ENCODE results near the gene MAP2K3. TPM values are rescaled to one million over a fixed set of nuclear protein-coding genes. Genes with fewer than 3 reads are reported as not detected.

The MAP2K3 gene
- total and polyA plus RNA-seq, 10 of the 15 experiments (the other 5 are each of a cell fraction or from before 2014, with no cell fraction given), result 0.71 to 39.4 (median 18.6) TPM

DNA sequence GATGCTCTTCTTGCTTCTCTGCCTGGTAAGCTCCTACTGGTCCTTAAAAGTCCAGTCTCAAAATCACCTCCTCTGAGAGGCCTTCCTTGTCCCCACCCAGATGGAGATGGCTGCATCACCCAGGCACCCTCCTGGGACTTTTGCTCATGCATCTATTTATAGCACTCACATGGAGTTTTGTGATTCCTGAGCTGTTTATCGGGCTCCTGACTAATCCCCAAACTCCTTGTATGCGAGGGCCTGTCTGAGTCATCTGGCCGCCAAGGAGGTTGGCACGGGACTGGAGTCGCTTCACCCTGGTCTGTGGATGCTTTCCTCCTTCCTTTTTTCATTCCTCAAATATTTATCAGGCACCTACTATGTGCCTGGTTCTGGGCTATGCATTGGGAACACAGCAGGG lies 2.3 kb upstream of the MAP2K3 start:
- no peak for TF ChIP-seq DPF2 (IDR thresholded peaks at IDR 0.05)
- TF ChIP-seq, protein P1, sequence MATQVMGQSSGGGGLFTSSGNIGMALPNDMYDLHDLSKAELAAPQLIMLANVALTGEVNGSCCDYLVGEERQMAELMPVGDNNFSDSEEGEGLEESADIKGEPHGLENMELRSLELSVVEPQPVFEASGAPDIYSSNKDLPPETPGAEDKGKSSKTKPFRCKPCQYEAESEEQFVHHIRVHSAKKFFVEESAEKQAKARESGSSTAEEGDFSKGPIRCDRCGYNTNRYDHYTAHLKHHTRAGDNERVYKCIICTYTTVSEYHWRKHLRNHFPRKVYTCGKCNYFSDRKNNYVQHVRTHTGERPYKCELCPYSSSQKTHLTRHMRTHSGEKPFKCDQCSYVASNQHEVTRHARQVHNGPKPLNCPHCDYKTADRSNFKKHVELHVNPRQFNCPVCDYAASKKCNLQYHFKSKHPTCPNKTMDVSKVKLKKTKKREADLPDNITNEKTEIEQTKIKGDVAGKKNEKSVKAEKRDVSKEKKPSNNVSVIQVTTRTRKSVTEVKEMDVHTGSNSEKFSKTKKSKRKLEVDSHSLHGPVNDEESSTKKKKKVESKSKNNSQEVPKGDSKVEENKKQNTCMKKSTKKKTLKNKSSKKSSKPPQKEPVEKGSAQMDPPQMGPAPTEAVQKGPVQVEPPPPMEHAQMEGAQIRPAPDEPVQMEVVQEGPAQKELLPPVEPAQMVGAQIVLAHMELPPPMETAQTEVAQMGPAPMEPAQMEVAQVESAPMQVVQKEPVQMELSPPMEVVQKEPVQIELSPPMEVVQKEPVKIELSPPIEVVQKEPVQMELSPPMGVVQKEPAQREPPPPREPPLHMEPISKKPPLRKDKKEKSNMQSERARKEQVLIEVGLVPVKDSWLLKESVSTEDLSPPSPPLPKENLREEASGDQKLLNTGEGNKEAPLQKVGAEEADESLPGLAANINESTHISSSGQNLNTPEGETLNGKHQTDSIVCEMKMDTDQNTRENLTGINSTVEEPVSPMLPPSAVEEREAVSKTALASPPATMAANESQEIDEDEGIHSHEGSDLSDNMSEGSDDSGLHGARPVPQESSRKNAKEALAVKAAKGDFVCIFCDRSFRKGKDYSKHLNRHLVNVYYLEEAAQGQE (IDR thresholded peaks at IDR 0.05; ENCODE audit: low read depth, low read length), result no peak
- BruUV-seq (replicated peaks), result no TSS peak
- ATAC-seq (no peak), DNase-seq (ENCODE audit: low read depth, low spot score) (no peak), FAIRE-seq (no peak)
- peaks cover 14% of the 10 kb centered on the region for H3K4me1 ChIP-seq (ENCODE audit: control insufficient read depth, insufficient read depth, low read length)
- no peak overlapping the region for H2AFZ ChIP-seq (ENCODE audit: control insufficient read depth, low read depth, low read length)
- H3K9ac ChIP-seq (ENCODE audit: control insufficient read depth, insufficient read depth, low read length), result no peak overlapping the region
- H3K27ac ChIP-seq (ENCODE audit: control insufficient read depth, insufficient read depth), result no peak overlapping the region
- in situ Hi-C loops (cut with MboI) (no loop called here), intact Hi-C loops (cut with micrococcal nuclease; ENCODE audit: unreplicated experiment) (loop anchor here (5.0 kb wide), 1 partner anchor 95 kb away; the partner anchor contains the start of gene KCNJ12)
- no peaks in the 10 kb centered on the region for H3K36me3 ChIP-seq (ENCODE audit: control insufficient read depth in 2 of 2, insufficient read depth in 2 of 2, low read length in 1 of 2)
- no peak overlapping the region for H3K4me3 ChIP-seq
- 57% methylated on average over 5 of the region's 5 CpGs for WGBS (ENCODE audit: insufficient coverage, insufficient replicate concordance, low lambda C conversion rate, missing lambda C conversion rate)
- H3K4me2 ChIP-seq (ENCODE audit: control insufficient read depth, insufficient read depth), result no peak overlapping the region
- H3K27me3 ChIP-seq (replicated peaks in 1 of 2; ENCODE audit: control insufficient read depth in 2 of 2, insufficient read depth in 2 of 2, low read length in 1 of 2), result peaks cover 0 to 3% of the 10 kb centered on the region in 2 experiments; a peak in 1 of 4 replicates
- POLR2A ChIA-PET, result no interaction called here
- RAD21 ChIA-PET (ENCODE audit: unreplicated experiment), result no interaction called here
- no peaks in the 10 kb centered on the region for H3K9me3 ChIP-seq (replicated peaks; ENCODE audit: control insufficient read depth, insufficient read depth, low read length)
- H4K20me1 ChIP-seq (ENCODE audit: control insufficient read depth, insufficient read depth), result no peaks in the 10 kb centered on the region
- peaks cover 27% of the 10 kb centered on the region for H3K79me2 ChIP-seq (ENCODE audit: control insufficient read depth, insufficient read depth, low read length)
- CTCF ChIA-PET, result interaction anchor here (0.7 to 2.8 kb wide), 3 partner anchors 14 to 289 kb away, joined by 3 to 13 read pairs (median 4); no protein-coding TSS in a partner anchor
- SMC1A ChIA-PET (ENCODE audit: uncharacterized antibody, unreplicated experiment), result interaction anchor here (0.6 to 1.1 kb wide), 3 partner anchors 29 to 229 kb away, joined by 3 to 4 read pairs (median 3); no protein-coding TSS in a partner anchor

DNA sequence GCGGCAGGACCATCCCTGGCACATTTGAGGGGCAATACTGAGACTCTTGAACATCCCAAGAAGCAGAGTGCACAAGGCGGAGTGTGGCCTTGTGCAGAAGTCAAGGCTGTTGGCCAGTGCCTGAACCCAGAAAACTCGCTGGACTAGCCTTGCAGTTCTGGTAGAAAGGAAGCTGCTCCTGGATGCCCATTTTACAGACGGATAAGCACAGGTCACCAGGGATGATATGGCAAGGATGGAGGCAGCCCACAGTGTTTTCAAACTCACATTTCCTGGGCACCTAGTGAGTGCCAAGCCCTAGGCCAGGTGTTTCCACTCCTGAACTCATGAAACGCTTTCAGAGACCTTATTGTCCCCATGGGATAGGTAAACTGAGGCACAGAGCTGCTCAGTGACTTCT lies 1.7 kb upstream of the MAP2K3 start:
- BruUV-seq (replicated peaks), result no TSS peak
- peaks cover 33% of the 10 kb centered on the region for H3K79me2 ChIP-seq (ENCODE audit: control insufficient read depth, insufficient read depth, low read length)
- in situ Hi-C loops (cut with MboI), result no loop called here
- ATAC-seq (no peak), DNase-seq (ENCODE audit: low read depth, low spot score) (no peak), FAIRE-seq (no peak)
- H3K9me3 ChIP-seq (replicated peaks; ENCODE audit: control insufficient read depth, insufficient read depth, low read length), result no peaks in the 10 kb centered on the region
- H3K4me2 ChIP-seq (ENCODE audit: control insufficient read depth, insufficient read depth), result no peak overlapping the region
- intact Hi-C loops (cut with micrococcal nuclease; ENCODE audit: unreplicated experiment), result loop anchor here (5.0 kb wide), 1 partner anchor 94 kb away; the partner anchor contains the start of gene KCNJ12
- no peak overlapping the region for H3K4me3 ChIP-seq
- no peak overlapping the region for H2AFZ ChIP-seq (ENCODE audit: control insufficient read depth, low read depth, low read length)
- H3K27ac ChIP-seq (ENCODE audit: control insufficient read depth, insufficient read depth), result no peak overlapping the region
- ChIA-PET POLR2A (no interaction called here), SMC1A (ENCODE audit: uncharacterized antibody, unreplicated experiment) (interaction anchor here (1.1 kb wide), 1 partner anchor 28 kb away, joined by 4 read pairs; no protein-coding TSS in a partner anchor), CTCF (interaction anchor here (1.1 to 2.8 kb wide), 2 partner anchors 154 to 290 kb away, joined by 4 to 13 read pairs; no protein-coding TSS in a partner anchor), RAD21 (ENCODE audit: unreplicated experiment) (no interaction called here)
- 58% methylated on average over 5 of the region's 5 CpGs for WGBS (ENCODE audit: insufficient coverage, insufficient replicate concordance, low lambda C conversion rate, missing lambda C conversion rate)
- H4K20me1 ChIP-seq (ENCODE audit: control insufficient read depth, insufficient read depth), result no peaks in the 10 kb centered on the region
- H3K9ac ChIP-seq (ENCODE audit: control insufficient read depth, insufficient read depth, low read length), result no peak overlapping the region
- no peak for TF ChIP-seq FOXM1 (IDR thresholded peaks at IDR 0.05; ENCODE audit: low read depth, low read length)
- TF ChIP-seq IKZF2 (IDR thresholded peaks at IDR 0.05), result no peak
- TF ChIP-seq ZBED1 (IDR thresholded peaks at IDR 0.05; ENCODE audit: borderline replicate concordance), result no peak
- TF ChIP-seq FOS (IDR thresholded peaks at IDR 0.05; ENCODE audit: borderline replicate concordance, extremely low read depth, insufficient read length), result no peak
- TF ChIP-seq, protein P2, sequence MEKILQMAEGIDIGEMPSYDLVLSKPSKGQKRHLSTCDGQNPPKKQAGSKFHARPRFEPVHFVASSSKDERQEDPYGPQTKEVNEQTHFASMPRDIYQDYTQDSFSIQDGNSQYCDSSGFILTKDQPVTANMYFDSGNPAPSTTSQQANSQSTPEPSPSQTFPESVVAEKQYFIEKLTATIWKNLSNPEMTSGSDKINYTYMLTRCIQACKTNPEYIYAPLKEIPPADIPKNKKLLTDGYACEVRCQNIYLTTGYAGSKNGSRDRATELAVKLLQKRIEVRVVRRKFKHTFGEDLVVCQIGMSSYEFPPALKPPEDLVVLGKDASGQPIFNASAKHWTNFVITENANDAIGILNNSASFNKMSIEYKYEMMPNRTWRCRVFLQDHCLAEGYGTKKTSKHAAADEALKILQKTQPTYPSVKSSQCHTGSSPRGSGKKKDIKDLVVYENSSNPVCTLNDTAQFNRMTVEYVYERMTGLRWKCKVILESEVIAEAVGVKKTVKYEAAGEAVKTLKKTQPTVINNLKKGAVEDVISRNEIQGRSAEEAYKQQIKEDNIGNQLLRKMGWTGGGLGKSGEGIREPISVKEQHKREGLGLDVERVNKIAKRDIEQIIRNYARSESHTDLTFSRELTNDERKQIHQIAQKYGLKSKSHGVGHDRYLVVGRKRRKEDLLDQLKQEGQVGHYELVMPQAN (conservative IDR thresholded peaks at IDR 0.05), result no peak
- TF ChIP-seq, protein P3, sequence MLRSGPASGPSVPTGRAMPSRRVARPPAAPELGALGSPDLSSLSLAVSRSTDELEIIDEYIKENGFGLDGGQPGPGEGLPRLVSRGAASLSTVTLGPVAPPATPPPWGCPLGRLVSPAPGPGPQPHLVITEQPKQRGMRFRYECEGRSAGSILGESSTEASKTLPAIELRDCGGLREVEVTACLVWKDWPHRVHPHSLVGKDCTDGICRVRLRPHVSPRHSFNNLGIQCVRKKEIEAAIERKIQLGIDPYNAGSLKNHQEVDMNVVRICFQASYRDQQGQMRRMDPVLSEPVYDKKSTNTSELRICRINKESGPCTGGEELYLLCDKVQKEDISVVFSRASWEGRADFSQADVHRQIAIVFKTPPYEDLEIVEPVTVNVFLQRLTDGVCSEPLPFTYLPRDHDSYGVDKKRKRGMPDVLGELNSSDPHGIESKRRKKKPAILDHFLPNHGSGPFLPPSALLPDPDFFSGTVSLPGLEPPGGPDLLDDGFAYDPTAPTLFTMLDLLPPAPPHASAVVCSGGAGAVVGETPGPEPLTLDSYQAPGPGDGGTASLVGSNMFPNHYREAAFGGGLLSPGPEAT (IDR thresholded peaks at IDR 0.05; ENCODE audit: low read depth), result no peak
- TF ChIP-seq PML (IDR thresholded peaks at IDR 0.05; ENCODE audit: low read length), result no peak
- TF ChIP-seq ZNF207 (IDR thresholded peaks at IDR 0.05; ENCODE audit: borderline replicate concordance), result no peak
- no peaks in the 10 kb centered on the region for H3K36me3 ChIP-seq (ENCODE audit: control insufficient read depth in 2 of 2, insufficient read depth in 2 of 2, low read length in 1 of 2)
- H3K27me3 ChIP-seq (replicated peaks in 1 of 2; ENCODE audit: control insufficient read depth in 2 of 2, insufficient read depth in 2 of 2, low read length in 1 of 2), result 0 out of 4 replicates have a peak, but pooled peaks cover 0 to 3% of the 10 kb centered on the region in 2 experiments
- peaks cover 19% of the 10 kb centered on the region for H3K4me1 ChIP-seq (ENCODE audit: control insufficient read depth, insufficient read depth, low read length)
